GM23338 (cell line): ENCODE results near the gene CYP4F3. TPM values are rescaled to one million over a fixed set of nuclear protein-coding genes. Genes with fewer than 3 reads are reported as not detected.

Source experiments
- ATAC-seq: fragments of 200-7000 bp; cut with Tn5 transposase; 3 replicates; pipeline ENCODE4 v1.9.1; 2020
- DNase-seq: peaks from one replicate; pipeline ENCODE4 v3.0.0-alpha.2; 2015; ENCODE audit warnings: low spot score
- H2AFZ ChIP-seq: fragments of 200-600 bp; sonication (generic); 2 replicates; pipeline ENCODE4 v1.8.0; 2016; ENCODE audit warnings: antibody characterized with exemption, mild to moderate bottlenecking, moderate library complexity
- H3F3A ChIP-seq: fragments of 200-600 bp; sonication (generic); replicated peaks from 2 replicates; pipeline ENCODE4 v1.8.0; 2017; ENCODE audit warnings: antibody characterized with exemption, mixed run types, low read depth
- H3K27ac ChIP-seq: fragments of 200-600 bp; sonication (generic); 2 replicates; pipeline ENCODE4 v1.6.1; 2016; ENCODE audit warnings: low read depth
- H3K27me3 ChIP-seq: fragments of 200-600 bp; sonication (generic); 2 replicates; pipeline ENCODE4 v1.8.0; 2016; ENCODE audit warnings: mild to moderate bottlenecking, mixed run types, moderate library complexity; ENCODE audit not compliant: insufficient read depth
- H3K36me3 ChIP-seq: fragments of 200-600 bp; sonication (generic); 2 replicates; pipeline ENCODE4 v1.8.0; 2016; ENCODE audit warnings: mild to moderate bottlenecking; ENCODE audit not compliant: insufficient read depth
- H3K4me1 ChIP-seq: fragments of 200-600 bp; sonication (generic); 2 replicates; pipeline ENCODE4 v1.8.0; 2016; ENCODE audit warnings: mild to moderate bottlenecking, moderate library complexity; ENCODE audit not compliant: insufficient read depth
- H3K4me2 ChIP-seq: fragments of 200-600 bp; sonication (generic); 2 replicates; pipeline ENCODE4 v1.7.1; 2017; ENCODE audit warnings: mixed run types
- H3K4me3 ChIP-seq: fragments of 200-600 bp; sonication (generic); 2 replicates; pipeline ENCODE4 v1.6.1; 2016; ENCODE audit warnings: mixed run types
- H3K79me2 ChIP-seq: fragments of 200-600 bp; sonication (generic); replicated peaks from 2 replicates; pipeline ENCODE4 v1.8.0; 2017; ENCODE audit warnings: mild to moderate bottlenecking; ENCODE audit not compliant: insufficient read depth
- H3K9me2 ChIP-seq: fragments of 200-600 bp; sonication (generic); 2 replicates; pipeline ENCODE4 v1.8.0; 2017; ENCODE audit not compliant: insufficient read depth
- H4K20me1 ChIP-seq: fragments of 200-600 bp; sonication (generic); replicated peaks from 2 replicates; pipeline ENCODE4 v1.8.0; 2017; ENCODE audit warnings: mild to moderate bottlenecking; ENCODE audit not compliant: insufficient read depth
- H3K27ac Mint-ChIP-seq: 2 replicates; pipeline ENCODE4 v1.8.0; 2020; ENCODE audit warnings: inconsistent platforms, mild to moderate bottlenecking, moderate library complexity, mixed read lengths
- H3K27me3 Mint-ChIP-seq: 3 replicates; pipeline ENCODE4 v1.8.0; 2022; ENCODE audit warnings: low read depth, mild to moderate bottlenecking, moderate library complexity, mixed read lengths, inconsistent platforms; ENCODE audit not compliant: insufficient read depth, poor library complexity
- H3K36me3 Mint-ChIP-seq: 3 replicates; pipeline ENCODE4 v1.8.0; 2021; ENCODE audit warnings: low read depth, mild to moderate bottlenecking, inconsistent platforms, moderate library complexity, mixed read lengths
- H3K4me1 Mint-ChIP-seq: 3 replicates; pipeline ENCODE4 v1.8.0; 2020; ENCODE audit warnings: mild to moderate bottlenecking, inconsistent platforms, mixed read lengths
- H3K4me3 Mint-ChIP-seq: 3 replicates; pipeline ENCODE4 v1.8.0; 2021; ENCODE audit warnings: moderate library complexity, mild to moderate bottlenecking, inconsistent platforms, mixed read lengths
- H3K9me3 Mint-ChIP-seq: 3 replicates; pipeline ENCODE4 v1.8.0; 2020; ENCODE audit warnings: moderate library complexity, mild to moderate bottlenecking, inconsistent platforms, mixed read lengths
- CREB1 ChIP-seq: fragments of 250-450 bp; sonication (Bioruptor Pico); IDR thresholded peaks from 2 replicates; pipeline ENCODE4 v1.5.0; 2020; ENCODE audit warnings: low read depth, mild to moderate bottlenecking, moderate library complexity
- EZH2 ChIP-seq: fragments of 200-600 bp; sonication (generic); IDR thresholded peaks from one replicate; pipeline ENCODE4 v1.8.0; 2017; ENCODE audit warnings: antibody characterized with exemption, mild to moderate bottlenecking, low read depth; ENCODE audit not compliant: unreplicated experiment
- EZH2phosphoT487 ChIP-seq: fragments of 200-600 bp; sonication (generic); IDR thresholded peaks from one replicate; pipeline ENCODE4 v1.8.1; 2018; ENCODE audit warnings: antibody characterized with exemption; ENCODE audit not compliant: unreplicated experiment
- JUNB ChIP-seq: IDR thresholded peaks from one replicate; pipeline ENCODE4 v1.6.1; 2016; ENCODE audit warnings: antibody characterized with exemption; ENCODE audit not compliant: unreplicated experiment
- NANOG ChIP-seq: IDR thresholded peaks from 2 replicates; pipeline ENCODE4 v1.6.1; 2016; ENCODE audit warnings: antibody characterized with exemption, borderline replicate concordance
- STAT1 ChIP-seq: IDR thresholded peaks from one replicate; pipeline ENCODE4 v1.6.1; 2016; ENCODE audit warnings: antibody characterized with exemption; ENCODE audit not compliant: unreplicated experiment
- ZNF114 ChIP-seq: fragments of 250-450 bp; sonication (Bioruptor Pico); IDR thresholded peaks from 2 replicates; pipeline ENCODE4 v1.5.0; 2020; ENCODE audit warnings: mild to moderate bottlenecking, moderate library complexity
- ZNF331 ChIP-seq: fragments of 250-450 bp; sonication (Bioruptor Pico); IDR thresholded peaks from 2 replicates; pipeline ENCODE4 v1.5.0; 2020; ENCODE audit warnings: low read depth, mild to moderate bottlenecking, moderate library complexity
- polyA plus RNA-seq: library from polyadenylated mRNA; unstranded; fragments of >200 nt; fragmentation: Nextera tagmentation; extraction: Ambion mirVana; gene quantifications from 2 replicates; pipeline ENCODE4 v1.2.1, GENCODE V29; 2016
- total RNA-seq: library from RNA; depleted of rRNA; stranded (reverse); fragments of >200 nt; shearing (Covaris generic); gene quantifications from 2 replicates; pipeline ENCODE4 v1.2.3, GENCODE V29; 2014
- TF ChIP-seq, protein P1 (sequence below): IDR thresholded peaks from 2 replicates; pipeline ENCODE4 v1.6.1; 2016; ENCODE audit warnings: antibody characterized with exemption
- TF ChIP-seq, protein P2 (sequence below), 2 experiments: fragments of 200-600 bp in 1 of 2; sonication (generic) in 1 of 2; conservative IDR thresholded peaks; 2 replicates each; pipeline versions ENCODE4 v1.5.1 to v1.6.1; 2016 to 2017; ENCODE audit warnings: antibody characterized with exemption in 2 of 2, low read depth in 2 of 2, mild to moderate bottlenecking in 2 of 2, moderate library complexity in 1 of 2
- TF ChIP-seq, protein P3 (sequence below): IDR thresholded peaks from one replicate; pipeline ENCODE4 v1.6.1; 2018; ENCODE audit warnings: antibody characterized with exemption; ENCODE audit not compliant: unreplicated experiment

Gene CYP4F3
- total and polyA plus RNA-seq, 2 experiments from 2014 or later = not detected

DNA sequence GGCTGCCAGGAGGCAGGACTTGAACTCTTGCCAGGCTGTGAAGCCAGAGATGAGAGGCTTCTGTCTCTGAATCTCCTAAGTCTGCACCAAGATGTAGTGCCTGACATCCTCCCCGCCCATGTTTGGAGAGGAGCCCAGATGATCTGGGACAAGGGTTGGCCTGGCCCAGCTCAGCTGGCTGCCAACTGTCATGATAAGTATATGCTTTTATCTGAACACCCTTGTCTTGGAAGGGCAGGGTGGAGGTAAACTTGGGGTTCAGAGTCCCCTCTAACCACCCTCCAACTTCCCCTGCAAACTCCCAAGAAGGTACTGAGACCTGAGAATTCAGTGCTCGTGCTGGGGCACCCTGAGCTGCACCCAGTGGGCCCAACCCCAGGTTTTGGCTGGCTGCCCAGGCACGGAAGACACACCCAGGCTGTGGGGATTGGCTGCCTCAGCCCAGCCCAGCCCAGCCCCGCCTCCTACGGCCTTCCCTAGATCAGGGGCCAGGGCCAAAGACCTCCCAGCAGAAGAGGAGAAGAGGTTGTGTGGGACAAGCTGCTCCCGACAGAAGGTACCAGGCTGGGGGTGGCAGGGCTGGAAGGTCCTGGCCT is 32.0 kb downstream of the CYP4F3 start, which contains the start of gene CYP4F12:
Gene CYP4F12 (plus strand): TSS at position 508 of the 596 bp plus-strand sequence. CDS start 443 bp downstream, outside the sequence.
- no peaks in the 10 kb centered on the region for H3K27me3 Mint-ChIP-seq
- ATAC-seq (no peak), DNase-seq (peak; percentile 17)
- Histone ChIP-seq H3K4me1 (no peaks in the 10 kb centered on the region), H3K27ac (no peak within 1 kb of the TSS), H4K20me1 (no peaks in the 10 kb centered on the region), H3K27me3 (no peaks in the 10 kb centered on the region), H3K36me3 (peaks cover 5% of the 10 kb centered on the region; the same call in 1 of the 2 replicates), H3K9me2 (no peaks in the 10 kb centered on the region), H3K4me3 (no peak within 1 kb of the TSS), H3F3A (no peaks in the 10 kb centered on the region), H3K79me2 (no peaks in the 10 kb centered on the region), H3K4me2 (no peak within 1 kb of the TSS), H2AFZ (no peak within 1 kb of the TSS)
- no peak within 1 kb of the TSS for H3K4me3 Mint-ChIP-seq
- H3K27ac Mint-ChIP-seq = no peak within 1 kb of the TSS
- H3K4me1 Mint-ChIP-seq = no peaks in the 10 kb centered on the region
- H3K9me3 Mint-ChIP-seq = peaks cover 32% of the 10 kb centered on the region
- H3K36me3 Mint-ChIP-seq = peaks cover 15% of the 10 kb centered on the region
- TF ChIP-seq EZH2phosphoT487 (no peak), ZNF331 (no peak), JUNB (no peak), EZH2 (no peak), ZNF114 (no peak), STAT1 (no peak)
- TF ChIP-seq, protein P1, sequence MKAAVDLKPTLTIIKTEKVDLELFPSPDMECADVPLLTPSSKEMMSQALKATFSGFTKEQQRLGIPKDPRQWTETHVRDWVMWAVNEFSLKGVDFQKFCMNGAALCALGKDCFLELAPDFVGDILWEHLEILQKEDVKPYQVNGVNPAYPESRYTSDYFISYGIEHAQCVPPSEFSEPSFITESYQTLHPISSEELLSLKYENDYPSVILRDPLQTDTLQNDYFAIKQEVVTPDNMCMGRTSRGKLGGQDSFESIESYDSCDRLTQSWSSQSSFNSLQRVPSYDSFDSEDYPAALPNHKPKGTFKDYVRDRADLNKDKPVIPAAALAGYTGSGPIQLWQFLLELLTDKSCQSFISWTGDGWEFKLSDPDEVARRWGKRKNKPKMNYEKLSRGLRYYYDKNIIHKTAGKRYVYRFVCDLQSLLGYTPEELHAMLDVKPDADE = no peak
- TF ChIP-seq, protein P2, sequence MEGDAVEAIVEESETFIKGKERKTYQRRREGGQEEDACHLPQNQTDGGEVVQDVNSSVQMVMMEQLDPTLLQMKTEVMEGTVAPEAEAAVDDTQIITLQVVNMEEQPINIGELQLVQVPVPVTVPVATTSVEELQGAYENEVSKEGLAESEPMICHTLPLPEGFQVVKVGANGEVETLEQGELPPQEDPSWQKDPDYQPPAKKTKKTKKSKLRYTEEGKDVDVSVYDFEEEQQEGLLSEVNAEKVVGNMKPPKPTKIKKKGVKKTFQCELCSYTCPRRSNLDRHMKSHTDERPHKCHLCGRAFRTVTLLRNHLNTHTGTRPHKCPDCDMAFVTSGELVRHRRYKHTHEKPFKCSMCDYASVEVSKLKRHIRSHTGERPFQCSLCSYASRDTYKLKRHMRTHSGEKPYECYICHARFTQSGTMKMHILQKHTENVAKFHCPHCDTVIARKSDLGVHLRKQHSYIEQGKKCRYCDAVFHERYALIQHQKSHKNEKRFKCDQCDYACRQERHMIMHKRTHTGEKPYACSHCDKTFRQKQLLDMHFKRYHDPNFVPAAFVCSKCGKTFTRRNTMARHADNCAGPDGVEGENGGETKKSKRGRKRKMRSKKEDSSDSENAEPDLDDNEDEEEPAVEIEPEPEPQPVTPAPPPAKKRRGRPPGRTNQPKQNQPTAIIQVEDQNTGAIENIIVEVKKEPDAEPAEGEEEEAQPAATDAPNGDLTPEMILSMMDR (conservative IDR thresholded peaks at IDR 0.05; ENCODE audit: low read depth in 2 of 2) = no peak

DNA sequence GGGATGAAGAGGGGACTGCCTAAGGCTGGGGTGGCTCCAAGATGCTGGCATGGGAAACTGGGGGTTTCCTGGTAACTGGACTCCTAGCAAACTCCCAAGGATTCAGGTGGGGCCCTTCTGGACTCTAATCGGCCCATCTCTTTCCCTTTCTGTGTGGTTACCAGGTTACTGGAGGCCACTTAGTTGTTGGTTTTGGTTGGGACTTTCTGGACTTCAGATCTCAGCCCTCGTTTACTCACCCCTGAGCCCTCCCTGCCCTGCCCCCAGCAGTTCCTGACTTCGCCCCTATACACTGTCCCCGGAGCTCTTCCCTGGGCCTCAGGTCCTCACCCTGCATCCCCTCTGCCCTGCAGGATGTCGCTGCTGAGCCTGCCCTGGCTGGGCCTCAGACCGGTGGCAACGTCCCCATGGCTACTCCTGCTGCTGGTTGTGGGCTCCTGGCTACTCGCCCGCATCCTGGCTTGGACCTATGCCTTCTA is 32.5 kb downstream of the CYP4F3 start:
- no peak overlapping the region for H3K4me3 ChIP-seq
- no peaks in the 10 kb centered on the region for H3K27me3 Mint-ChIP-seq

More for the DNA sequence above, 32.5 kb downstream of the CYP4F3 start:
- Mint-ChIP-seq H3K9me3 (peaks cover 37% of the 10 kb centered on the region), H3K4me3 (no peak overlapping the region), H3K36me3 (peaks cover 20% of the 10 kb centered on the region), H3K4me1 (no peaks in the 10 kb centered on the region), H3K27ac (no peak overlapping the region)
- no peak overlapping the region for H2AFZ ChIP-seq
- H3K27ac ChIP-seq = no peak overlapping the region
- H3K9me2 ChIP-seq = no peaks in the 10 kb centered on the region
- H4K20me1 ChIP-seq = no peaks in the 10 kb centered on the region
- TF ChIP-seq STAT1 = no peak
- TF ChIP-seq JUNB = no peak
- TF ChIP-seq ZNF331 = no peak
- no peak for TF ChIP-seq CREB1 (CRISPR knock-in tag)
- TF ChIP-seq EZH2 = no peak
- TF ChIP-seq, protein P1 = no peak
- TF ChIP-seq NANOG = no peak
- no peak for TF ChIP-seq ZNF114
- TF ChIP-seq, protein P2 (conservative IDR thresholded peaks at IDR 0.05; ENCODE audit: low read depth in 2 of 2) = no peak
- TF ChIP-seq, protein P3, sequence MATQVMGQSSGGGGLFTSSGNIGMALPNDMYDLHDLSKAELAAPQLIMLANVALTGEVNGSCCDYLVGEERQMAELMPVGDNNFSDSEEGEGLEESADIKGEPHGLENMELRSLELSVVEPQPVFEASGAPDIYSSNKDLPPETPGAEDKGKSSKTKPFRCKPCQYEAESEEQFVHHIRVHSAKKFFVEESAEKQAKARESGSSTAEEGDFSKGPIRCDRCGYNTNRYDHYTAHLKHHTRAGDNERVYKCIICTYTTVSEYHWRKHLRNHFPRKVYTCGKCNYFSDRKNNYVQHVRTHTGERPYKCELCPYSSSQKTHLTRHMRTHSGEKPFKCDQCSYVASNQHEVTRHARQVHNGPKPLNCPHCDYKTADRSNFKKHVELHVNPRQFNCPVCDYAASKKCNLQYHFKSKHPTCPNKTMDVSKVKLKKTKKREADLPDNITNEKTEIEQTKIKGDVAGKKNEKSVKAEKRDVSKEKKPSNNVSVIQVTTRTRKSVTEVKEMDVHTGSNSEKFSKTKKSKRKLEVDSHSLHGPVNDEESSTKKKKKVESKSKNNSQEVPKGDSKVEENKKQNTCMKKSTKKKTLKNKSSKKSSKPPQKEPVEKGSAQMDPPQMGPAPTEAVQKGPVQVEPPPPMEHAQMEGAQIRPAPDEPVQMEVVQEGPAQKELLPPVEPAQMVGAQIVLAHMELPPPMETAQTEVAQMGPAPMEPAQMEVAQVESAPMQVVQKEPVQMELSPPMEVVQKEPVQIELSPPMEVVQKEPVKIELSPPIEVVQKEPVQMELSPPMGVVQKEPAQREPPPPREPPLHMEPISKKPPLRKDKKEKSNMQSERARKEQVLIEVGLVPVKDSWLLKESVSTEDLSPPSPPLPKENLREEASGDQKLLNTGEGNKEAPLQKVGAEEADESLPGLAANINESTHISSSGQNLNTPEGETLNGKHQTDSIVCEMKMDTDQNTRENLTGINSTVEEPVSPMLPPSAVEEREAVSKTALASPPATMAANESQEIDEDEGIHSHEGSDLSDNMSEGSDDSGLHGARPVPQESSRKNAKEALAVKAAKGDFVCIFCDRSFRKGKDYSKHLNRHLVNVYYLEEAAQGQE = no peak
- no peak for TF ChIP-seq EZH2phosphoT487
- H3K4me1 ChIP-seq = no peaks in the 10 kb centered on the region
- no peaks in the 10 kb centered on the region for H3F3A ChIP-seq
- no peak overlapping the region for H3K4me2 ChIP-seq
- ATAC-seq = no peak
- H3K27me3 ChIP-seq = no peaks in the 10 kb centered on the region
- H3K36me3 ChIP-seq = 0 out of 2 replicates have a peak, but pooled peaks cover 3% of the 10 kb centered on the region
- H3K79me2 ChIP-seq = no peaks in the 10 kb centered on the region
- DNase-seq = no peak
